Spleen (tissue), 11 donors: ENCODE results near the gene DRGX. TPM values are rescaled to one million over a fixed set of nuclear protein-coding genes. Genes with fewer than 3 reads are reported as not detected.

Source experiments
- DNase-seq: peaks from one replicate; pipeline ENCODE4 v3.0.0-alpha.2; 2020
- H3K27ac ChIP-seq, 8 donors: fragments of 200-600 bp; sonication (generic) in 7 of 8; 1 replicate in 4 of 8; 2 replicates in 4 of 8; pipeline versions ENCODE4 v1.5.0 to v1.8.0; 2016 to 2021; ENCODE audit warnings: inconsistent platforms in 4 of 8, mild to moderate bottlenecking in 4 of 8, moderate library complexity in 1 of 8
- H3K27me3 ChIP-seq, 7 donors: fragments of 200-600 bp; sonication (generic) in 6 of 7; replicated peaks in 1 of 7; 1 replicate in 4 of 7; 2 replicates in 3 of 7; pipeline versions ENCODE4 v1.5.0 to v1.8.0; 2016 to 2021; ENCODE audit warnings: inconsistent platforms in 3 of 7, mild to moderate bottlenecking in 1 of 7
- H3K36me3 ChIP-seq, 6 donors: fragments of 200-600 bp; sonication (generic) in 5 of 6; 1 replicate in 4 of 6; 2 replicates in 2 of 6; pipeline versions ENCODE4 v1.5.0 to v1.8.0; 2016 to 2021; ENCODE audit warnings: inconsistent platforms in 2 of 6
- H3K4me1 ChIP-seq, 6 donors: fragments of 200-600 bp; sonication (generic) in 5 of 6; 1 replicate in 3 of 6; 2 replicates in 3 of 6; pipeline versions ENCODE4 v1.5.0 to v1.8.0; 2016 to 2021; ENCODE audit warnings: inconsistent platforms in 3 of 6
- H3K4me3 ChIP-seq, 8 donors: fragments of 200-600 bp; sonication (generic) in 7 of 8; 1 replicate in 4 of 8; 2 replicates in 4 of 8; pipeline versions ENCODE4 v1.5.0 to v1.8.0; 2016 to 2021; ENCODE audit warnings: inconsistent platforms in 4 of 8, mild to moderate bottlenecking in 4 of 8, moderate library complexity in 2 of 8
- H3K9me3 ChIP-seq, 8 donors: fragments of 200-600 bp; sonication (generic) in 7 of 8; 1 replicate in 4 of 8; 2 replicates in 4 of 8; pipeline versions ENCODE4 v1.5.0 to v1.8.0; 2016 to 2021; ENCODE audit warnings: inconsistent platforms in 4 of 8
- CTCF ChIP-seq, 11 experiments: fragments of 200-600 bp in 7 of 11; fragments of 450-650 bp in 4 of 11; sonication (generic) in 4 of 11; IDR thresholded peaks in 8 of 11; conservative IDR thresholded peaks in 3 of 11; 1 replicate in 7 of 11; 2 replicates in 4 of 11; pipeline versions ENCODE4 v1.4.0 to v1.8.0; 2016 to 2021; ENCODE audit warnings: antibody characterized with exemption in 11 of 11, inconsistent platforms in 4 of 11, mild to moderate bottlenecking in 1 of 11
- POLR2A ChIP-seq, 3 donors: fragments of 450-650 bp; IDR thresholded peaks; one replicate each; pipeline ENCODE4 v1.5.1; 2017; ENCODE audit warnings: antibody characterized with exemption in 3 of 3, mild to moderate bottlenecking in 1 of 3
- POLR2AphosphoS5 ChIP-seq, 3 donors: sonication (generic); formaldehyde crosslinking; IDR thresholded peaks; one replicate each; pipeline ENCODE4 v1.5.1; 2017; ENCODE audit warnings: antibody characterized with exemption in 3 of 3
- WGBS, 5 donors: extraction: QIAGEN DNeasy Blood & Tissue Kit in 3 of 5; methylation state at CpG; one replicate each; pipeline versions ENCODE4 v1.1.5 to v1.1.7; 2013 to 2018; 5-methylcytosine and 5-hydroxymethylcytosine counted together
- intact Hi-C: fragments of 100-400 bp; cut with DNase I; formaldehyde crosslinking; loops from one replicate; pipeline ENCODE4 v1.15.0; 2023; ENCODE audit warnings: low total_unique reads
- polyA plus RNA-seq, 3 donors: library from polyadenylated mRNA; stranded (reverse); fragments of 200-250 nt; gene quantifications; one replicate each; pipeline ENCODE4 v1.2.1, GENCODE V29; 2013
- total RNA-seq, 7 donors: library from RNA; depleted of rRNA in 3 of 7; stranded (reverse); fragments of >200 nt in 3 of 7; fragmentation: NEBNext Ultra II Directional in 4 of 7; extraction: Animal tissue kit (Norgen Biotek cat#: 25700) in 4 of 7; gene quantifications; one replicate each; pipeline versions ENCODE4 v1.1.0 to v1.2.1, GENCODE V29; 2016 to 2021
- donor health status: healthy with polysubstance abuse.
- donor health status: DM: no; HTN: no; CAD: no; lungs with moderate emphysema.
- donor health status: DM: no; HTN: no; CAD: no.
- donor health status: Bipolar disorder and iron deficiency.
- donor health status: healthy.
- donor health status: DM: no; HTN: no; CAD: no.
- donor health status: DM: yes; HTN: yes; CAD: no.

DRGX gene
- total and polyA plus RNA-seq, 10 donors, result 0.03 to 0.11 TPM; not detected in 8

- 44 to 66% (median 63%) methylated on average over 46 of the region's 46 CpGs for WGBS, 5 donors
- no peak overlapping the region for H3K27ac ChIP-seq
- peak overlapping the region in 4 of 8 donors; percentile 2 to 29 (median 5) for H3K4me3 ChIP-seq
- intact Hi-C loops, result no loop called here
- DNase-seq, result no peak
- H3K9me3 ChIP-seq, result no peaks in the 10 kb centered on the region
- peaks cover 0 to 8% (median 0%) of the 10 kb centered on the region in 6 donors for H3K36me3 ChIP-seq
- TF ChIP-seq CTCF (IDR thresholded peaks at IDR 0.05 in 8 of 11, conservative IDR thresholded peaks at IDR 0.05 in 3 of 11) (no peak), POLR2AphosphoS5 (IDR thresholded peaks at IDR 0.05) (peak in 1 of 3 donors; percentile 13)
- peaks cover 0 to 15% (median 3%) of the 10 kb centered on the region in 6 donors for H3K4me1 ChIP-seq
- no peaks in the 10 kb centered on the region for H3K27me3 ChIP-seq
These were observed 45.9 kb upstream of the DRGX start for GRCh38 chr10:49441488-49442476.

GRCh38 chr10:49435225-49435624 is 39.3 kb upstream of the DRGX start:
- WGBS, 5 donors, result 79 to 89% (median 88%) methylated on average over 2 of the region's 2 CpGs
- Histone ChIP-seq H3K36me3 (no peaks in the 10 kb centered on the region), H3K4me3 (no peak overlapping the region), H3K27ac (no peak overlapping the region), H3K9me3 (peaks cover 0 to 17% (median 9%) of the 10 kb centered on the region in 8 donors), H3K27me3 (no peaks in the 10 kb centered on the region), H3K4me1 (no peaks in the 10 kb centered on the region)
- TF ChIP-seq POLR2AphosphoS5 (IDR thresholded peaks at IDR 0.05) (no peak), CTCF (IDR thresholded peaks at IDR 0.05 in 8 of 11, conservative IDR thresholded peaks at IDR 0.05 in 3 of 11) (no peak)
- no peak for DNase-seq
- intact Hi-C loops, result no loop called here

- Histone ChIP-seq H3K4me1 (no peaks in the 10 kb centered on the region), H3K36me3 (no peaks in the 10 kb centered on the region), H3K9me3 (peaks cover 0 to 17% (median 9%) of the 10 kb centered on the region in 8 donors), H3K27me3 (no peaks in the 10 kb centered on the region), H3K4me3 (no peak overlapping the region), H3K27ac (no peak overlapping the region)
- TF ChIP-seq POLR2A (IDR thresholded peaks at IDR 0.05) (no peak), CTCF (IDR thresholded peaks at IDR 0.05 in 8 of 11, conservative IDR thresholded peaks at IDR 0.05 in 3 of 11) (no peak), POLR2AphosphoS5 (IDR thresholded peaks at IDR 0.05) (no peak)
- DNase-seq, result no peak
- WGBS, 5 donors, result 78 to 93% (median 89%) methylated on average over 2 of the region's 2 CpGs
- intact Hi-C loops, result no loop called here
These were observed 37.2 kb upstream of the DRGX start for GRCh38 chr10:49433069-49433468.

- Histone ChIP-seq H3K36me3 (no peaks in the 10 kb centered on the region), H3K4me1 (no peaks in the 10 kb centered on the region), H3K4me3 (no peak overlapping the region), H3K27me3 (no peaks in the 10 kb centered on the region), H3K27ac (no peak overlapping the region), H3K9me3 (peaks cover 0 to 17% (median 11%) of the 10 kb centered on the region in 8 donors)
- TF ChIP-seq POLR2A (IDR thresholded peaks at IDR 0.05) (no peak), POLR2AphosphoS5 (IDR thresholded peaks at IDR 0.05) (no peak), CTCF (IDR thresholded peaks at IDR 0.05 in 8 of 11, conservative IDR thresholded peaks at IDR 0.05 in 3 of 11) (no peak)
- intact Hi-C loops, result no loop called here
- WGBS, 5 donors, result 61 to 89% (median 74%) methylated on average over 2 of the region's 2 CpGs
- no peak for DNase-seq
These were observed 35.5 kb upstream of the DRGX start for GRCh38 chr10:49431426-49431825.
